HG03342 (cell line): Measurements from ENCODE around the gene MRPL19.
"Not testable (repeated sequence)": the region's sequence is repeated elsewhere in the genome, so short reads cannot be mapped to it uniquely, and the experiment has no call there.

Experiments used
- ATAC-seq: cut with Tn5 transposase; IDR thresholded peaks from one replicate; pipeline ENCODE4 v1.9.1; 2021; ENCODE audit warnings: mild to moderate bottlenecking, moderate library complexity; ENCODE audit not compliant: unreplicated experiment

The MRPL19 gene

GRCh38 chr2:75657798-75658197 lies 11.2 kb downstream of the MRPL19 start:
- no peak for ATAC-seq

GRCh38 chr2:75666911-75667310 lies 20.3 kb downstream of the MRPL19 start:
- no peak for ATAC-seq

- no peak for ATAC-seq
Observed at GRCh38 chr2:75667884-75668283, 21.3 kb downstream of the MRPL19 start.

- ATAC-seq, result not testable (repeated sequence)
Observed at GRCh38 chr2:75675423-75675822, 28.8 kb downstream of the MRPL19 start.

GRCh38 chr2:75675908-75676307 lies 29.3 kb downstream of the MRPL19 start:
- no peak for ATAC-seq

GRCh38 chr2:75676464-75676863 lies 29.9 kb downstream of the MRPL19 start:
- ATAC-seq, result no peak

GRCh38 chr2:75679556-75679955 lies 33.0 kb downstream of the MRPL19 start:
- ATAC-seq, result no peak

- no peak for ATAC-seq
Observed at GRCh38 chr2:75680402-75680801, 33.8 kb downstream of the MRPL19 start.

- ATAC-seq, result not testable (repeated sequence)
Observed at GRCh38 chr2:75683430-75683829, 36.8 kb downstream of the MRPL19 start.

- no peak for ATAC-seq
Observed at GRCh38 chr2:75688196-75688595, 41.6 kb downstream of the MRPL19 start.

- no peak for ATAC-seq
Observed at GRCh38 chr2:75698918-75699317, 52.3 kb downstream of the MRPL19 start.

- ATAC-seq, result no peak
Observed at GRCh38 chr2:75702593-75702992, 56.0 kb downstream of the MRPL19 start.

GRCh38 chr2:75703589-75704287 lies 57.2 kb downstream of the MRPL19 start:
- no peak for ATAC-seq

GRCh38 chr2:75705921-75706320 lies 59.3 kb downstream of the MRPL19 start:
- no peak for ATAC-seq

GRCh38 chr2:75707901-75708300 lies 61.3 kb downstream of the MRPL19 start:
- ATAC-seq, result no peak

GRCh38 chr2:75709297-75709696 lies 62.7 kb downstream of the MRPL19 start:
- no peak for ATAC-seq

- no peak for ATAC-seq
Observed at GRCh38 chr2:75710220-75710576, 63.6 kb downstream of the MRPL19 start.

GRCh38 chr2:75710577-75711253 lies 64.1 kb downstream of the MRPL19 start, which contains the start of gene GCFC2:
TSS of gene GCFC2 (minus strand) at chr2:75710915. CDS start at chr2:75710855, 60 bp downstream.
- ATAC-seq, result peak; percentile 94

- ATAC-seq, result not testable (repeated sequence)
Observed at GRCh38 chr2:75711590-75711989, 65.0 kb downstream of the MRPL19 start.

- no peak for ATAC-seq
Observed at GRCh38 chr2:75716406-75716805, 69.8 kb downstream of the MRPL19 start.

- ATAC-seq, result no peak
Observed at GRCh38 chr2:75719616-75720015, 73.0 kb downstream of the MRPL19 start.

GRCh38 chr2:75720525-75720924 lies 73.9 kb downstream of the MRPL19 start:
- ATAC-seq, result no peak
